ENCODE results near the gene AHI1. TPM values are rescaled to one million over a fixed set of nuclear protein-coding genes. Genes with fewer than 3 reads are reported as not detected.

Gene AHI1
- total RNA-seq, 2 experiments from 2014 or later = 21.1 to 27.5 TPM

DNA sequence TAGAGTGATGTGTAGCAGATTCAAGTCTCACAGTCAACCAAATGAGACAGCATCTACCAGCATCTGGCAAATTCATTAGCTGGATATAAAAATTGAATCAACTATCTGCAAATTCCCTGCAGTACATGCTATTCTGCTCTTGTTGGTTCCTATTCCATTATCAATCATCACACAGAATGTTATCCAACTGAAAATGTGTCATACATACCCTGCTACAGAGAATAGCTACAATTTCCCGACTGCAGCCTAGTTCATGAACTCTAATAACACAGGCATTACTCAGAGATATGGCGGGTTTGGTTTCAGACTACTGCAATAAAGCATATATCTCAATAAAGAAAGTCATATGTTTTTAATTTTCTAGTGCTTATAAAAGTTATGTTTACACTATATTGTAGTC is 78.4 kb downstream of the AHI1 start:
- no peaks in the 10 kb centered on the region for H3K4me1 ChIP-seq (ENCODE audit: insufficient read depth, low read length)
- H3K36me3 Mint-ChIP-seq (ENCODE audit: low read depth) = no peaks in the 10 kb centered on the region
- DNase-seq = no peak
- TF ChIP-seq, protein P1, sequence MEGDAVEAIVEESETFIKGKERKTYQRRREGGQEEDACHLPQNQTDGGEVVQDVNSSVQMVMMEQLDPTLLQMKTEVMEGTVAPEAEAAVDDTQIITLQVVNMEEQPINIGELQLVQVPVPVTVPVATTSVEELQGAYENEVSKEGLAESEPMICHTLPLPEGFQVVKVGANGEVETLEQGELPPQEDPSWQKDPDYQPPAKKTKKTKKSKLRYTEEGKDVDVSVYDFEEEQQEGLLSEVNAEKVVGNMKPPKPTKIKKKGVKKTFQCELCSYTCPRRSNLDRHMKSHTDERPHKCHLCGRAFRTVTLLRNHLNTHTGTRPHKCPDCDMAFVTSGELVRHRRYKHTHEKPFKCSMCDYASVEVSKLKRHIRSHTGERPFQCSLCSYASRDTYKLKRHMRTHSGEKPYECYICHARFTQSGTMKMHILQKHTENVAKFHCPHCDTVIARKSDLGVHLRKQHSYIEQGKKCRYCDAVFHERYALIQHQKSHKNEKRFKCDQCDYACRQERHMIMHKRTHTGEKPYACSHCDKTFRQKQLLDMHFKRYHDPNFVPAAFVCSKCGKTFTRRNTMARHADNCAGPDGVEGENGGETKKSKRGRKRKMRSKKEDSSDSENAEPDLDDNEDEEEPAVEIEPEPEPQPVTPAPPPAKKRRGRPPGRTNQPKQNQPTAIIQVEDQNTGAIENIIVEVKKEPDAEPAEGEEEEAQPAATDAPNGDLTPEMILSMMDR (IDR thresholded peaks at IDR 0.05) = no peak
- no peak overlapping the region for H3K4me3 Mint-ChIP-seq
- H3K4me3 ChIP-seq (ENCODE audit: low read length) = no peak overlapping the region
- no peaks in the 10 kb centered on the region for H3K9me3 ChIP-seq (ENCODE audit: control insufficient read depth in 1 of 2, insufficient read depth in 1 of 2, low read length in 2 of 2)
- POLR2A ChIA-PET = interaction anchor here (0.6 kb wide), 1 partner anchor 15 kb away, joined by 3 read pairs; no protein-coding TSS in a partner anchor
- no peak overlapping the region for H3K27ac ChIP-seq (ENCODE audit: low read depth in 1 of 2, low read length in 2 of 2)
- CTCF ChIA-PET = no interaction called here
- no peaks in the 10 kb centered on the region for H3K9me3 Mint-ChIP-seq
- no peak overlapping the region for H3K27ac Mint-ChIP-seq
- no peaks in the 10 kb centered on the region for H3K4me1 Mint-ChIP-seq (ENCODE audit: low read depth)
- intact Hi-C loops (cut with DNase I, micrococcal nuclease) = no loop called here
- H3K36me3 ChIP-seq (ENCODE audit: insufficient read depth, low read length) = no peaks in the 10 kb centered on the region
- no peaks in the 10 kb centered on the region for H3K27me3 Mint-ChIP-seq
- no peaks in the 10 kb centered on the region for H3K27me3 ChIP-seq (ENCODE audit: control insufficient read depth in 1 of 2, insufficient read depth in 2 of 2, low read length in 2 of 2)
- ATAC-seq (ENCODE audit: poor library complexity) = no peak

DNA sequence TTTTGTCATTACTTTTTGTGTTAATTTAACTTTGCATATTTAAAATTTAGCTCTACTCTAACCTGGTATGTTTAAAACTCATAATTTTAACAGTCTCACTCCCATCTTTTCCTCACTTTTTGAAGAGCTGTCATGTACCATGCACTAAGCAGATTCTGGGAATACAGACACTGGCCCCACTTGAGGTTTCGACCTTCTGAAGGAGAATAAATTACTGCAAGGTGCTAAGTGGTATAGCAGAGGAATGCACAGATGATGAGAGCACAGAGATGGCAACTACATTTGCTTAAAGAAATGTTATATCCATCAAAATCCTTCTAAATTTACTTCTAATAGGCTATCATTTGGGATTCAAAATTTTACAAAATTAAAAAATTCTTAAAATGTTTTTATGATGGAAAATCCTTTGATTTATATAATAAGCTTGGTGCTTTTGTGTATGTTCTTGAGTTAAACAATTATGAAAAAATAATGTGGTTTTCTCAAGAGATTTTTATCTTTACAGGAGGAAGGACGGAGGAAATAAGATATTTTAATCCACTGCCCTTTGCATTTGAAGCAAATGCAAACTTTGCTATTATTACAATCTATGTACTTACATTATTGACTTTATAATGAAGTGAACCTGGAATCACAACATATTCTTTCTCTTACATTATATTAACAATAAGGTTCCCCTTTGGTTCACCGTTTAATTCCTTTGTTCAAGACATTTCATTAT is 79.3 kb downstream of the AHI1 start:
- H3K9me3 ChIP-seq (ENCODE audit: control insufficient read depth in 1 of 2, insufficient read depth in 1 of 2, low read length in 2 of 2) = no peaks in the 10 kb centered on the region
- H3K4me3 ChIP-seq (ENCODE audit: low read length) = no peak overlapping the region
- TF ChIP-seq, protein P1 (IDR thresholded peaks at IDR 0.05) = no peak
- H3K4me3 Mint-ChIP-seq = no peak overlapping the region
- no peak for ATAC-seq (ENCODE audit: poor library complexity)
- intact Hi-C loops (cut with DNase I, micrococcal nuclease) = no loop called here
- DNase-seq = no peak
- H3K4me1 ChIP-seq (ENCODE audit: insufficient read depth, low read length) = no peaks in the 10 kb centered on the region
- no peaks in the 10 kb centered on the region for H3K9me3 Mint-ChIP-seq
- H3K27ac Mint-ChIP-seq = no peak overlapping the region
- H3K27me3 Mint-ChIP-seq = no peaks in the 10 kb centered on the region
- no peaks in the 10 kb centered on the region for H3K4me1 Mint-ChIP-seq (ENCODE audit: low read depth)
- POLR2A ChIA-PET = interaction anchor here (0.6 kb wide), 2 partner anchors 16 to 467 kb away, joined by 3 read pairs; no protein-coding TSS in a partner anchor
- no peaks in the 10 kb centered on the region for H3K36me3 ChIP-seq (ENCODE audit: insufficient read depth, low read length)
- no peaks in the 10 kb centered on the region for H3K27me3 ChIP-seq (ENCODE audit: control insufficient read depth in 1 of 2, insufficient read depth in 2 of 2, low read length in 2 of 2)
- H3K27ac ChIP-seq (ENCODE audit: low read depth in 1 of 2, low read length in 2 of 2) = no peak overlapping the region
- H3K36me3 Mint-ChIP-seq (ENCODE audit: low read depth) = no peaks in the 10 kb centered on the region
- CTCF ChIA-PET = no interaction called here

DNA sequence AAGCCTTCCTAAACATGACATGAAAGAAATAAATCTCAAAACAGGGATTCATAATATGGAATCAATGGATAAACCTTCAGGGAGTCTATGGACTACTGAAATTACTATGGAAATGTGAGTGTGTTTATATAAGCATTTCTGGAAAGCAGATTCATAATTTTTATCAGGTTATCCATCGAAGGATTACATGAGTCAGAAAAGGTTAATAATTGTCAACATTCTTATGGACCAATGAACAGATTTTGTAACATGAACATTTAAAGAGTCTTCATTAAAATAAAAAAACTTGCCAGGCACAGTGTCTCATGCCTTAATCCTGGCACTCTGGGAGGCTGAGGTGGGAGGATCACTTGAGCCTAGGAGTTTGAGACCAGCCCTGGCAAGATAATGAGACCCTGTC is 84.8 kb downstream of the AHI1 start:
- H3K27ac ChIP-seq (ENCODE audit: low read depth in 1 of 2, low read length in 2 of 2) = no peak overlapping the region
- Mint-ChIP-seq H3K9me3 (no peaks in the 10 kb centered on the region), H3K4me1 (ENCODE audit: low read depth) (no peaks in the 10 kb centered on the region), H3K4me3 (no peak overlapping the region), H3K27ac (no peak overlapping the region), H3K36me3 (ENCODE audit: low read depth) (peaks cover 5% of the 10 kb centered on the region), H3K27me3 (no peaks in the 10 kb centered on the region)
- no peaks in the 10 kb centered on the region for H3K4me1 ChIP-seq (ENCODE audit: insufficient read depth, low read length)
- no peak overlapping the region for H3K4me3 ChIP-seq (ENCODE audit: low read length)
- intact Hi-C loops (cut with DNase I, micrococcal nuclease) = no loop called here
- POLR2A ChIA-PET = no interaction called here
- ATAC-seq (ENCODE audit: poor library complexity) (no peak), DNase-seq (no peak)
- no peaks in the 10 kb centered on the region for H3K36me3 ChIP-seq (ENCODE audit: insufficient read depth, low read length)
- no peaks in the 10 kb centered on the region for H3K27me3 ChIP-seq (ENCODE audit: control insufficient read depth in 1 of 2, insufficient read depth in 2 of 2, low read length in 2 of 2)
- H3K9me3 ChIP-seq (ENCODE audit: control insufficient read depth in 1 of 2, insufficient read depth in 1 of 2, low read length in 2 of 2) = no peaks in the 10 kb centered on the region
- CTCF ChIA-PET = no interaction called here
- TF ChIP-seq, protein P1 (IDR thresholded peaks at IDR 0.05) = no peak

Measured in CD4-positive, alpha-beta T cell (primary cell).